Dedifferentiated amniotic fluid mesenchymal stem cell (primary cell): ENCODE measurements around the gene VSTM2L.
"Not testable (repeated sequence)": the region's sequence is repeated elsewhere in the genome, so short reads cannot be mapped to it uniquely, and the experiment has no call there.

Source experiments
- DNase-seq: peaks from one replicate; pipeline ENCODE4 v3.0.0-alpha.2; 2016; ENCODE audit errors: extremely low spot score

VSTM2L gene

GRCh38 chr20:37902504-37903313 is at the start of gene VSTM2L:
Gene VSTM2L (plus strand): TSS chr20:37903127. CDS start chr20:37903351, 224 bp downstream.
- DNase-seq, result peak; percentile 17

- DNase-seq, result no peak
These were observed 49.0 kb upstream of the VSTM2L start for GRCh38 chr20:37853823-37854375.

- not testable (repeated sequence) for DNase-seq
These were observed 46.9 kb upstream of the VSTM2L start for GRCh38 chr20:37856034-37856433.

- no peak for DNase-seq
These were observed 45.8 kb upstream of the VSTM2L start for GRCh38 chr20:37856932-37857660.

- no peak for DNase-seq
These were observed 43.3 kb upstream of the VSTM2L start for GRCh38 chr20:37859406-37860171.

DNA sequence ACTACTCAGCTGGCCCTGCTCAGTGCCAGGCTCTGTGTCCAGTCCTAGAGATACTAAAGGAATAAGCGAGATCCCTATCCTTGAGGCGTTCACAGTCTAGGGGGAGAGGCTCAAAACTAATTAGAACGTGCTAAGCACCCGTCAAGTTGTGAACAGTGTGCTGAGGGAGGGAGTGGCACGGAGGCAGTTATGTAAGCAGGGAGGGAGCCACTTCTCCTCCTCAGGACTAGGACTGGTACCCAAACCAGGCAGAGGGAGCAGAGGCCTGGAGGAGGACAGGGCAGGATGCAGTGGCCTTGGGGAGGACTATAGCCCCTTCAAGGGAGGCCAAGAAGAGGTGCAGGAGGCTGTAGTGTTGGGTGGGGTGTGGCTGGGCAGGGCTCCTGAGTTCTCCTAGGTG is 39.6 kb upstream of the VSTM2L start:
- no peak for DNase-seq

- no peak for DNase-seq
These were observed 38.6 kb upstream of the VSTM2L start for GRCh38 chr20:37864298-37864697.

GRCh38 chr20:37866051-37866450 is 36.9 kb upstream of the VSTM2L start:
- no peak for DNase-seq

DNA sequence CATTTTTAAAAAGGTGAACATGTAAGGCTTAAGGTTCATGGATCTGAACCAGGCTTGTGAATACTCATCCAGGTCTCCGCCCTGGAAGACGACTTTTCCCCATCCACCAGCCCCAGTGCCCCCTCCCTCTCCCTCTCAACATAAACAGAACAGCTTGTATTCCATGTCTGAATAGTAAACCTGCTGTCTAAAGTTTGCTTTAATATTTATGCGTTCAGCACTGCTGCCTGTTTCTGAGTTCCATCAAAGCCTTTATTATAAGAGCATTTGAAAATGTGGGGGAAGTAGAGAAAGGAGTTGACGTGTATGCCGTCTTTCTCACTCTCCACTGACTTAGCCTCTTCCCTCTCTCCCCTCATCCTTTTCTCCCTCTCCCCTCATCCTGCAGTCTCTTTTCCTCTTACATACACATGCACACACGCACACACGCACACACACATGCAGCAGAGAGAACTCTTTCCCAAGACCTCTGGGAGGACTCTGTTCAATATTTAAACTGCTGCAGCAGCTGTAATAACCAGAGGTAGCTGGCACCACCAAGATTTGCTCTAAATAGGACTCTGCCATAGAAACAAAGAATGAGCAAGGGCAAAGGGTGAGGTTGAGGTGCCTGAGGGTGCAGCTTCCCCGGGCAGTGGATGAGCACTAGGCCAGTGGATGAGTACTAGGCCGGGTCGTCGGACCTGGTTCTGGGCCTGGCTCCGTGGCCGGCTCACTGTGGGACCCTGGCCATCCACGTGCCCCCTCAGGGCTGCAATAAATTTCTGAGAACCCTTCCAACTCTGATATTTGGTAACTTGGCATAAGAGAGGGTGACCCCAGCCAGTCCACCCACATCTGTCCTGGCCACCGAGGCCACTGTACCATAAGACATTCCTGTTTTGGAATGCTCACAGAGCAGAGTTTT is 35.4 kb upstream of the VSTM2L start:
- no peak for DNase-seq

DNA sequence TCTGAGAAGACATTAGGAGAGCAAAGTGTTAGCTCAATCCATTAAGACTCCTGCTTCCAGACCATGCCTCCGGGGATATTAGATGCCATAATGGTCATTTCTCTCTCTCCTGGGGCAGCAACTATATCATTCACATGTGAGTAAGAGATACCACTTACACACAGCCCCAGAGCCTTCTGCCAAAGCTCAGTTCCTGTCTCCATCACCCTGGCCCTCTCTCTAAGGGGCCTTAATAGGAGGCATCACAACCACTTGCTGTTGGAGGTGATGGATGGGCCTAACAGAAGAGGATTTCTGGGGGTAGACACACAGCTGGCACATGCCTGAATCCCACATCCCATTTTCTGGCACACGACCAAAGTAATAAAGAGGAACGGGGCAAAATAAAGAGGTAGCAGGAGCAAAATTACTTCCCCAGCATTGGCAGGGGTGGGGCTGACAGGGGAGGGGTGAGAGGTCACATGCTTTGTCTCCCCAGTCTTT is 34.0 kb upstream of the VSTM2L start:
- no peak for DNase-seq

- no peak for DNase-seq
These were observed 33.5 kb upstream of the VSTM2L start for GRCh38 chr20:37869334-37869861.

DNA sequence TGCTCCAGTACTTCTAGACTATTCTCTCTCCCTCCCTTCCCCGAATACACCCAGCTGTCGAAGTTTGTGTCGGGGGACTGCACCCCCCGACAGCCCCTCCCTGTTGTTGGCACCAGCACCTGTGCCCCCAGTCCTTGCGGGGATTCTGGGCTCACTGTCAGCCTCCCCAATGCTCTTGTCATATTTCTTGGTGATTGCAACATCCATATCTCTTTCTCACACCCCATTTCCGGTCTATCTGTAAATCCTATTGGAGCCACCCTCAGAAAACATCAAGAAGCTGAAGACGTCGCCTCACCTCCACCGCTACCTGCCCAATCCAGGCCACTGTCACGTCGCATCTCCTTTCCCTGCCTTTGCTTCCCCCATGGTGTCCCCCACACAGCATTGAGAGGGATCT is 32.6 kb upstream of the VSTM2L start:
- DNase-seq, result no peak

DNA sequence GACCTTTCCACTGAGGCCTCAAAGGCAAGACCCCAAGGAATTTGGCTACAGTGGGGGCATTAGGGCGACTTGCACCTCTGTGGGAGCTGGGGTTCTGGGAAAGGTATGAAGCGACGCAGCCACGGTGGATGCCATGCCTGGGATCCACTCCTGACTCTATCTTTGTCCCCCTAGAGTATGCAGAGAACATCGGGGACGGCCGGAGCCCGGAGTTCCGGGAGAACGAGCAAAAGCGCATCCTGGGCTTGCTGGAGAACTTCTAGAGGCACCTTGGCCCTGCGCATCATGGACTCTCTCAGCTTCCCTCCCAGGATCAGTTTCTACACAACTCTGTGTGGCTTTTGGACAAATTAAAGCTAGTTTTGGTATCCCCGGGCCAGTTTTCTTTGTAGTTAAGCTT is 31.2 kb upstream of the VSTM2L start:
- DNase-seq, result no peak

- no peak for DNase-seq
These were observed 30.8 kb upstream of the VSTM2L start for GRCh38 chr20:37872161-37872560.

GRCh38 chr20:37873884-37874283 is 29.0 kb upstream of the VSTM2L start:
- DNase-seq, result no peak

GRCh38 chr20:37875460-37876175 is 27.3 kb upstream of the VSTM2L start:
- no peak for DNase-seq

- DNase-seq, result no peak
These were observed 26.1 kb upstream of the VSTM2L start for GRCh38 chr20:37876863-37877262.

GRCh38 chr20:37877832-37878772 is 24.8 kb upstream of the VSTM2L start:
- DNase-seq, result no peak
